Neural crest cell (in vitro differentiated cells): ENCODE results near the gene PMIS2. TPM values are rescaled to one million over a fixed set of nuclear protein-coding genes. Genes with fewer than 3 reads are reported as not detected.
A peak's percentile ranks its signal among the peaks of the same experiment; 100 is the strongest.

Experiments used
- DNase-seq: peaks from one replicate; pipeline ENCODE4 v3.0.0; 2021; ENCODE audit warnings: low read depth, mixed read lengths, low spot score
- H3K27ac Mint-ChIP-seq: one replicate; pipeline ENCODE4 v1.8.0; 2021; ENCODE audit warnings: mild to moderate bottlenecking, mixed read lengths; ENCODE audit not compliant: unreplicated experiment
- H3K27me3 Mint-ChIP-seq: 2 replicates; pipeline ENCODE4 v1.8.0; 2021; ENCODE audit warnings: low read depth, mild to moderate bottlenecking, mixed read lengths
- H3K36me3 Mint-ChIP-seq: 2 replicates; pipeline ENCODE4 v1.8.0; 2021; ENCODE audit warnings: low read depth, mild to moderate bottlenecking, mixed read lengths
- H3K4me1 Mint-ChIP-seq: 2 replicates; pipeline ENCODE4 v1.8.0; 2021; ENCODE audit warnings: mixed read lengths
- H3K4me3 Mint-ChIP-seq: one replicate; pipeline ENCODE4 v1.8.0; 2021; ENCODE audit warnings: mild to moderate bottlenecking, mixed read lengths
- H3K9me3 Mint-ChIP-seq: 2 replicates; pipeline ENCODE4 v1.8.0; 2021; ENCODE audit warnings: mixed read lengths
- total RNA-seq: library from RNA; stranded (reverse); gene quantifications from 2 replicates; pipeline ENCODE4 v1.2.1, GENCODE V29; 2021
- TF ChIP-seq, protein P1 (sequence below): fragments of 200-600 bp; sonication (generic); conservative IDR thresholded peaks from 2 replicates; pipeline ENCODE4 v1.5.0; 2021; ENCODE audit warnings: antibody characterized with exemption, mild to moderate bottlenecking

Gene PMIS2
- total RNA-seq, 1 donor from 2014 or later = not detected

DNA sequence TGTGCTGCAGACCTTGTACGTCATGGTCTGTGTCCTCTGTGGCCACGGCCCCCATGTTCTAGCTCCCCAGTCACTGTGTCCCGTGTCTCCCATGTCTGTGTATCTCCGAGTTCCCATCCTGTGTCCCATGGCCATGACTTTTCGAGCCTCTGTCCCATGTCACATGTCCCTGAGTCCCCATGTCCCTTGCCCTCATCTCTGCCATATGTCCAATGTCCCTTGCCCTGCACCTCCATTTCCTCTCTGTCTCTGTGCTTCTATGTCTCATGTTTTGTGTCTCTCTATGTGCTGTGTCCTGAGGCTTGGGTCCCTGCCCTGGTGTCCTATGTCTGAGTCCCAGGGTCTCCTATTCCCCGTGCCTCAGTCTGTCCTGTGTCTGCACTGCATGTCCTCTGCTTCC lies 24.5 kb upstream of the PMIS2 start:
- Mint-ChIP-seq H3K27ac (peak overlapping the region; percentile 55), H3K4me1 (peaks cover 5% of the 10 kb centered on the region), H3K4me3 (peak overlapping the region; percentile 42), H3K36me3 (no peaks in the 10 kb centered on the region), H3K27me3 (peaks cover 75% of the 10 kb centered on the region), H3K9me3 (no peaks in the 10 kb centered on the region)
- DNase-seq = no peak
- TF ChIP-seq, protein P1, sequence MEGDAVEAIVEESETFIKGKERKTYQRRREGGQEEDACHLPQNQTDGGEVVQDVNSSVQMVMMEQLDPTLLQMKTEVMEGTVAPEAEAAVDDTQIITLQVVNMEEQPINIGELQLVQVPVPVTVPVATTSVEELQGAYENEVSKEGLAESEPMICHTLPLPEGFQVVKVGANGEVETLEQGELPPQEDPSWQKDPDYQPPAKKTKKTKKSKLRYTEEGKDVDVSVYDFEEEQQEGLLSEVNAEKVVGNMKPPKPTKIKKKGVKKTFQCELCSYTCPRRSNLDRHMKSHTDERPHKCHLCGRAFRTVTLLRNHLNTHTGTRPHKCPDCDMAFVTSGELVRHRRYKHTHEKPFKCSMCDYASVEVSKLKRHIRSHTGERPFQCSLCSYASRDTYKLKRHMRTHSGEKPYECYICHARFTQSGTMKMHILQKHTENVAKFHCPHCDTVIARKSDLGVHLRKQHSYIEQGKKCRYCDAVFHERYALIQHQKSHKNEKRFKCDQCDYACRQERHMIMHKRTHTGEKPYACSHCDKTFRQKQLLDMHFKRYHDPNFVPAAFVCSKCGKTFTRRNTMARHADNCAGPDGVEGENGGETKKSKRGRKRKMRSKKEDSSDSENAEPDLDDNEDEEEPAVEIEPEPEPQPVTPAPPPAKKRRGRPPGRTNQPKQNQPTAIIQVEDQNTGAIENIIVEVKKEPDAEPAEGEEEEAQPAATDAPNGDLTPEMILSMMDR = no peak

DNA sequence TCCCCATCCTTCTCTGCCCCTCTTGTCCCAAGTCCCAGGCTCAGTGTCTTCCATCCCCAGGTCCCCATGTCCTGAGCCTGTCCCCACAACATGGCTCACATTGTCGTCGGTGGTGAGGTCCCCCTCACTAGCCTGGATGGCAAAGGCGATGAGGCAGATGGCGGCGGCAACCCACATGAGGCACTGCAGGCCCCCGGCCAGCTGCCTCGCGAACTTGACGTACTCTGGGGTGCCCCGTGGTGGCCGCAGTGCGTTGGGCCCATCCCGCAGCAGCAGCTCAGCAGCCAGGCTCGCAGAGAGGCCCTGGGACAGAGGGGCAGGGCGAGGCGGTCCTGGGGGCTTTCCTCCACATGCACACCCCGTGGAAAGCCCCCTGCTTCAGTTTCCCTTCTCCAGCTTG lies 23.6 kb upstream of the PMIS2 start:
- TF ChIP-seq, protein P1 = no peak
- Mint-ChIP-seq H3K27ac (no peak overlapping the region), H3K4me1 (peaks cover 1% of the 10 kb centered on the region), H3K27me3 (peaks cover 74% of the 10 kb centered on the region), H3K9me3 (no peaks in the 10 kb centered on the region), H3K4me3 (no peak overlapping the region), H3K36me3 (no peaks in the 10 kb centered on the region)
- DNase-seq = no peak

DNA sequence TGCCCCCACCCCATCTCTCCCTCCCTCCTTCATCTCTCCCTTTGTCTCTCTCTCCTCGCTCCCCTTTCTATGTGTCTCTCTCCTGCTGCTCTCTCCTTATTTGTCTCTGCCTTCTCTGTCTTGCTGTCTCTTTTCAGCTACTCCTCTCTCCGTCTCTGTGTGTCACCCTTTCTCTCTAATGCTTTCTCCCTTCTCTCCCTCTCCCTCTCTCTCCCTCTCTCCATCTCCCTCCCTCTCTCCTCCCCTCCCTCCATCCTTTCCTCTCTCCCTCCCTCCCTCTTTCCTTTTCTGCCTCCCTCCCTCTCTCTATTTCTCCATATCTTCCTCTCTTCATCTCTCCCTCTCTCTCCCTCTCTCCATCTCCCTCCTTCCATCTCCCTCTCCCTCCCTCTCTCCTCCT lies 23.2 kb upstream of the PMIS2 start:
- no peaks in the 10 kb centered on the region for H3K9me3 Mint-ChIP-seq
- DNase-seq = no peak
- peaks cover 70% of the 10 kb centered on the region for H3K27me3 Mint-ChIP-seq
- TF ChIP-seq, protein P1 = no peak
- no peak overlapping the region for H3K4me3 Mint-ChIP-seq
- no peaks in the 10 kb centered on the region for H3K4me1 Mint-ChIP-seq
- H3K36me3 Mint-ChIP-seq = no peaks in the 10 kb centered on the region
- no peak overlapping the region for H3K27ac Mint-ChIP-seq

DNA sequence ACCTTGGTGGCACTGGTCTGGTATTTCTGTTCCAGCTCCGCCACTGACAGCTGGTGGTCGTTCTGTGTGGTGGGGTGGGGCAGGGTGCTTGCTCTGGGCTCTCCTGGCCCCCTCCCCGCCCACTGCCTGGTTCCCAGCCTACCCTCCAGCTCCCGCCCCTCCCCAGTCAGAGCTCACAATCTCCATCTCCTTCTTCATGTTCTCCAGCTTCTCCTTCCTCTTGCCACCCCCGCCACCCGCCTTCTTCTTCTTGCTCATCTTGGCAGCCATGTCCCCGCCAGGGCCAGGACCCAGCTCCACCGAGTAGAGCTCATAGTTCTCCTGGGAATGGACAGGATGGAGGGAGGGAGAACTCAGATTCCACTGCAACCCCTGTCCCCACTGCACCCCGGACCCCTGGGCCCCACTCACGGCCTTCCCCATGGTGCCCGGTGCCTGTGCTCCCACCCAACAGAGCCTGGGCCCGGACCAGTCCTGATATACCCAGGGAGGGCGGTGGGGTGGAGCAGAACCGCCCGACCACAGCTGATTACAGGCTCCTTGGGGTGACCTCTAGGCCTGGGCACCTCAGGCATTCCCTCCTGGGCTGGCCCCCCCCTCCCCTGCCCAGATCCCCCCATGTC lies 22.7 kb upstream of the PMIS2 start, which contains the start of gene ATP4A:
TSS of gene ATP4A (minus strand) at position 452 of the 623 bp plus-strand sequence. CDS start at position 423, 29 bp downstream.
- peaks cover 69% of the 10 kb centered on the region for H3K27me3 Mint-ChIP-seq
- H3K27ac Mint-ChIP-seq = no peak within 1 kb of the TSS
- TF ChIP-seq, protein P1 = no peak
- H3K9me3 Mint-ChIP-seq = no peaks in the 10 kb centered on the region
- no peaks in the 10 kb centered on the region for H3K36me3 Mint-ChIP-seq
- no peaks in the 10 kb centered on the region for H3K4me1 Mint-ChIP-seq
- DNase-seq = no peak
- no peak within 1 kb of the TSS for H3K4me3 Mint-ChIP-seq

DNA sequence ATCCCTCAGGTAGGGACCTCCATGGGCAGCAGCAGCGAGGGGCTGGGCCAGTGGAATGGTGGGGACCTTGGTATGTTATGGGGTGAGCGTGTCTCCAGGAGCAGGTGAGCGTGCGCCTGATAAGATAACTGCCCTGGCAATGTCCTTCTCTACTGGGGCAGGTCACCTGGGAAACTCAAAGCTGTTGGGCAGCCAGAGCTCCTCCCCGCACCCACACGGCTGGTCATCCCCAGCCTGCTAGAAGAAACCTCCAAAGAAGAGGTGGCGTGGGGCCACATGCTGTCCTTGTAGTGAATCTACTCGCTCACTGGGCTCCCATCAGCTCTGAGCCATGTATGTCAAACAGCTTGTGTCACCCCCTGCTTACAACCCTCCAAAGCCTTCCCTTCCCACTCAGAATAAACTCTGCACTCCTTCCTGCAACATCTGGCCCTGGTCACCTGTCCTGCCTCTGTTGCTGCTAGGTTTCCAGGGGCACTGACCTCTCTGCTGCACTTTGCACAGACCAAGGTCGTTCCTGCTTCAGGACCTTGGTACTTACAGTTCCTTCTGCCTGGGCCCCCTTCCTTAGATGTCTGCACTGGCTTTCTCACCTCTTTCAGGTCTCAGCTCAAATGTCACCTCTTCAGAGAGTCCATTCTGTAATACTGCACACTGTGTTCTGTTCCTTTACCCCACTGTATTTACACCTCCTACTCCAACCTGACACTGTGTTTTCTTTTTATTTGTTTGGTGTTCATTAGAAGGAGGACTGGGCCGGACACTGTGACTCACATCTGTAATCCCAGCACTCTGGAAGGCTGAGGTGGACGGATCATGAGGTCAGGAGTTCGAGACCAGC lies 20.7 kb upstream of the PMIS2 start:
- no peak overlapping the region for H3K4me3 Mint-ChIP-seq
- peaks cover 52% of the 10 kb centered on the region for H3K27me3 Mint-ChIP-seq
- no peak overlapping the region for H3K27ac Mint-ChIP-seq
- no peaks in the 10 kb centered on the region for H3K4me1 Mint-ChIP-seq
- TF ChIP-seq, protein P1 = no peak
- H3K9me3 Mint-ChIP-seq = no peaks in the 10 kb centered on the region
- DNase-seq = no peak
- no peaks in the 10 kb centered on the region for H3K36me3 Mint-ChIP-seq
